SU-DHL-6 (cell line): Measurements from ENCODE around the gene APOL4.
"Not testable (repeated sequence)": the region's sequence is repeated elsewhere in the genome, so short reads cannot be mapped to it uniquely, and the experiment has no call there.

Source experiments
- H2AFZ ChIP-seq: fragments of 200-600 bp; sonication (generic); 2 replicates; pipeline ENCODE4 v1.6.1; 2014; ENCODE audit warnings: low read depth, mild to moderate bottlenecking, moderate library complexity, mixed read lengths, antibody characterized with exemption, low read length; ENCODE audit not compliant: severe bottlenecking
- H3F3A ChIP-seq: fragments of 200-600 bp; shearing (Covaris generic); 2 replicates; pipeline ENCODE4 v1.6.0; 2016; ENCODE audit warnings: antibody characterized with exemption, mild to moderate bottlenecking; ENCODE audit not compliant: insufficient read depth
- H3K27ac ChIP-seq: fragments of 200-600 bp; sonication (generic); 2 replicates; pipeline ENCODE4 v1.5.1; 2016; ENCODE audit warnings: low read depth, mild to moderate bottlenecking, low read length, moderate library complexity, mixed read lengths
- H3K27me3 ChIP-seq: fragments of 200-600 bp; sonication (generic), shearing (Covaris generic); 2 replicates; pipeline ENCODE4 v1.6.0; 2014; ENCODE audit warnings: mild to moderate bottlenecking, low read length
- H3K36me3 ChIP-seq: fragments of 200-600 bp; sonication (generic); 2 replicates; pipeline ENCODE4 v1.6.1; 2014; ENCODE audit warnings: mild to moderate bottlenecking, low read length, mixed read lengths
- H3K4me2 ChIP-seq: fragments of 300-600, 200-600 bp; shearing (Covaris generic), sonication (generic); 2 replicates; pipeline ENCODE4 v1.6.0; 2014; ENCODE audit warnings: low read length, low read depth, mild to moderate bottlenecking; ENCODE audit not compliant: poor library complexity, severe bottlenecking
- H3K4me3 ChIP-seq: fragments of 200-600 bp; sonication (generic); 2 replicates; pipeline ENCODE4 v1.5.1; 2014; ENCODE audit warnings: antibody characterized with exemption, low read length, mild to moderate bottlenecking, mixed read lengths; ENCODE audit not compliant: insufficient read depth, poor library complexity, severe bottlenecking
- H3K79me2 ChIP-seq: fragments of 200-600 bp; sonication (generic); 2 replicates; pipeline ENCODE4 v1.6.1; 2014; ENCODE audit warnings: mild to moderate bottlenecking, low read length, moderate library complexity; ENCODE audit not compliant: insufficient read depth
- H3K9ac ChIP-seq: fragments of 200-600 bp; sonication (generic); 2 replicates; pipeline ENCODE4 v1.7.0; 2014; ENCODE audit warnings: mild to moderate bottlenecking, low read length
- H3K9me2 ChIP-seq: fragments of 200-600 bp; sonication (generic); replicated peaks from 2 replicates; pipeline ENCODE4 v1.6.1; 2014; ENCODE audit warnings: low read length; ENCODE audit not compliant: insufficient read depth
- H3K9me3 ChIP-seq: fragments of 200-600 bp; sonication (generic); 2 replicates; pipeline ENCODE4 v1.6.1; 2014; ENCODE audit warnings: low read length, mixed read lengths; ENCODE audit not compliant: insufficient read depth
- H4K20me1 ChIP-seq: fragments of 200-600 bp; sonication (generic); 2 replicates; pipeline ENCODE4 v1.6.1; 2014; ENCODE audit warnings: low read depth, mild to moderate bottlenecking, antibody characterized with exemption, low read length, moderate library complexity, mixed read lengths
- CTCF ChIP-seq: fragments of 200-600 bp; sonication (generic); IDR thresholded peaks from one replicate; pipeline ENCODE4 v1.5.1; 2017; ENCODE audit warnings: antibody characterized with exemption, mild to moderate bottlenecking, low read length, moderate library complexity; ENCODE audit not compliant: insufficient read depth, poor library complexity, severe bottlenecking
- EZH2phosphoT487 ChIP-seq: fragments of 200-600 bp; sonication (generic), shearing (Covaris generic); conservative IDR thresholded peaks from 2 replicates; pipeline ENCODE4 v1.6.1; 2018; ENCODE audit warnings: mild to moderate bottlenecking, antibody characterized with exemption, low read length, moderate library complexity, mixed read lengths

The APOL4 gene

GRCh38 chr22:36210224-36210623 is 8.6 kb upstream of the APOL4 start:
- Histone ChIP-seq H3K27ac (no peak overlapping the region), H3K9me2 (no peaks in the 10 kb centered on the region), H3K27me3 (no peaks in the 10 kb centered on the region), H3K4me2 (no peak overlapping the region), H3K9ac (no peak overlapping the region), H3K79me2 (no peaks in the 10 kb centered on the region), H4K20me1 (no peaks in the 10 kb centered on the region), H3K9me3 (no peaks in the 10 kb centered on the region), H3K36me3 (no peaks in the 10 kb centered on the region), H3F3A (no peaks in the 10 kb centered on the region), H3K4me3 (no peak overlapping the region), H2AFZ (no peak overlapping the region)
- TF ChIP-seq EZH2phosphoT487 (no peak), CTCF (no peak)

GRCh38 chr22:36209488-36209908 is 7.9 kb upstream of the APOL4 start:
- not testable (repeated sequence) for H3K9ac ChIP-seq, H2AFZ ChIP-seq, H3K27ac ChIP-seq, H3K4me2 ChIP-seq, H3K36me3 ChIP-seq, H3K9me2 ChIP-seq, H3K79me2 ChIP-seq, H3K9me3 ChIP-seq, H3K4me3 ChIP-seq, H4K20me1 ChIP-seq, H3F3A ChIP-seq, H3K27me3 ChIP-seq

GRCh38 chr22:36208914-36209313 is 7.3 kb upstream of the APOL4 start:
- H4K20me1 ChIP-seq = no peaks in the 10 kb centered on the region
- H3K9me2 ChIP-seq = no peaks in the 10 kb centered on the region
- H3K4me3 ChIP-seq = no peak overlapping the region
- no peak overlapping the region for H3K4me2 ChIP-seq
- no peaks in the 10 kb centered on the region for H3K27me3 ChIP-seq
- no peak overlapping the region for H3K9ac ChIP-seq
- no peaks in the 10 kb centered on the region for H3K79me2 ChIP-seq
- no peaks in the 10 kb centered on the region for H3K9me3 ChIP-seq
- H3K27ac ChIP-seq = no peak overlapping the region
- H3F3A ChIP-seq = no peaks in the 10 kb centered on the region
- H3K36me3 ChIP-seq = no peaks in the 10 kb centered on the region
- TF ChIP-seq EZH2phosphoT487 = no peak
- no peak for TF ChIP-seq CTCF
- H2AFZ ChIP-seq = no peak overlapping the region

- Histone ChIP-seq H2AFZ (no peak overlapping the region), H3K36me3 (no peaks in the 10 kb centered on the region), H4K20me1 (no peaks in the 10 kb centered on the region), H3K9me2 (no peaks in the 10 kb centered on the region), H3K4me3 (no peak overlapping the region), H3K9ac (no peak overlapping the region), H3K4me2 (no peak overlapping the region), H3K27ac (no peak overlapping the region), H3K79me2 (no peaks in the 10 kb centered on the region), H3K9me3 (no peaks in the 10 kb centered on the region), H3F3A (no peaks in the 10 kb centered on the region), H3K27me3 (no peaks in the 10 kb centered on the region)
- TF ChIP-seq EZH2phosphoT487 (no peak), CTCF (no peak)
Measured at GRCh38 chr22:36208162-36208765, 6.7 kb upstream of the APOL4 start.
